GM21529 (cell line): ENCODE results near the gene NAT9.

Source experiments
- ATAC-seq: cut with Tn5 transposase; IDR thresholded peaks from one replicate; pipeline ENCODE4 v1.9.1; 2021; ENCODE audit not compliant: unreplicated experiment

The NAT9 gene

GRCh38 chr17:74780443-74781238 is 4.5 kb upstream of the NAT9 start:
- ATAC-seq, result no peak

GRCh38 chr17:74779948-74780400 is 3.8 kb upstream of the NAT9 start:
- peak; percentile 57 for ATAC-seq

- ATAC-seq, result no peak
Observed at GRCh38 chr17:74779501-74779900, 3.4 kb upstream of the NAT9 start.

- no peak for ATAC-seq
Observed at GRCh38 chr17:74778960-74779359, 2.8 kb upstream of the NAT9 start.

- ATAC-seq, result no peak
Observed at GRCh38 chr17:74777901-74778515, 1.9 kb upstream of the NAT9 start.

- no peak for ATAC-seq
Observed at GRCh38 chr17:74776990-74777389, 845 bp upstream of the NAT9 start.

GRCh38 chr17:74775409-74776043 is 619 bp downstream of the NAT9 start:
- ATAC-seq, result no peak

- ATAC-seq, result no peak
Observed at GRCh38 chr17:74773871-74774286, 2.3 kb downstream of the NAT9 start.

- ATAC-seq, result no peak
Observed at GRCh38 chr17:74773414-74773813, 2.7 kb downstream of the NAT9 start.

- no peak for ATAC-seq
Observed at GRCh38 chr17:74772053-74772452, 4.1 kb downstream of the NAT9 start.

GRCh38 chr17:74771319-74771914 is 4.7 kb downstream of the NAT9 start:
- no peak for ATAC-seq

GRCh38 chr17:74770498-74771318 is 5.4 kb downstream of the NAT9 start:
- ATAC-seq, result no peak

- no peak for ATAC-seq
Observed at GRCh38 chr17:74769856-74770497, 6.2 kb downstream of the NAT9 start.

- no peak for ATAC-seq
Observed at GRCh38 chr17:74769266-74769855, 6.8 kb downstream of the NAT9 start.

GRCh38 chr17:74768763-74769114 is 7.4 kb downstream of the NAT9 start:
- no peak for ATAC-seq

- ATAC-seq, result no peak
Observed at GRCh38 chr17:74768069-74768762, 7.9 kb downstream of the NAT9 start.

GRCh38 chr17:74767111-74767516 is 9.0 kb downstream of the NAT9 start:
- no peak for ATAC-seq

- ATAC-seq, result no peak
Observed at GRCh38 chr17:74766413-74766812, 9.7 kb downstream of the NAT9 start.

GRCh38 chr17:74764751-74765286 is 11.3 kb downstream of the NAT9 start:
- ATAC-seq, result no peak
